ENCODE results near the gene UBR7.

DNA sequence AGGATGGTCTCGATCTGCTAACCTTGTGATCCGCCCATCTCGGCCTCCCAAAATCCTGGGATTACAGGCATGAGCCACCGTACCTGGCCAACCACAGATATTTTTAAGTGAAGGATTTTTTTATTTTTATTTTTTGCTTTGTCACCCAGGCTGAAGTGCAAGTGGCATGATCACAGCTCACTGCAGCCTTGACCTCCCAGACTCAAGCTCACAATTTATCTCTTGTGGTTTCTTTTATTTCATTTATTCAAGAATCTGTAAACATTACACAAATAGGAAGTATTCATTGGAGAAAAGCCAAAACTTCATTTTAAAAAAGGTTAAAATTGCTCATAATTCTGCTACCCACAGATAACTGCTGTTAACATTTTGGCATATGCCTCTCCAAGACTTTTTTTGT is 35.7 kb upstream of the UBR7 start:
- no peak for TF ChIP-seq EZH2phosphoT487 (IDR thresholded peaks at IDR 0.05; ENCODE audit: insufficient read depth, low read depth)
- TF ChIP-seq EZH2 (IDR thresholded peaks at IDR 0.05; ENCODE audit: insufficient read depth, poor library complexity, severe bottlenecking), result no peak
